ENCODE data around the gene METTL18.

- TF ChIP-seq CTCF (IDR thresholded peaks at IDR 0.05): no peak
- TF ChIP-seq POLR2A (IDR thresholded peaks at IDR 0.05): no peak
- TF ChIP-seq POLR2AphosphoS5 (IDR thresholded peaks at IDR 0.05): no peak
- TF ChIP-seq EP300 (IDR thresholded peaks at IDR 0.05): no peak
Measured at GRCh38 chr1:169785267-169785666, 9.4 kb downstream of the METTL18 start.

Measured in stomach (tissue), 4 donors.